Measurements from ENCODE around the gene HIRIP3.

Gene HIRIP3

GRCh38 chr16:29951625-29952365, 43.6 kb downstream of the HIRIP3 start:
- DNase-seq, result no peak

DNA sequence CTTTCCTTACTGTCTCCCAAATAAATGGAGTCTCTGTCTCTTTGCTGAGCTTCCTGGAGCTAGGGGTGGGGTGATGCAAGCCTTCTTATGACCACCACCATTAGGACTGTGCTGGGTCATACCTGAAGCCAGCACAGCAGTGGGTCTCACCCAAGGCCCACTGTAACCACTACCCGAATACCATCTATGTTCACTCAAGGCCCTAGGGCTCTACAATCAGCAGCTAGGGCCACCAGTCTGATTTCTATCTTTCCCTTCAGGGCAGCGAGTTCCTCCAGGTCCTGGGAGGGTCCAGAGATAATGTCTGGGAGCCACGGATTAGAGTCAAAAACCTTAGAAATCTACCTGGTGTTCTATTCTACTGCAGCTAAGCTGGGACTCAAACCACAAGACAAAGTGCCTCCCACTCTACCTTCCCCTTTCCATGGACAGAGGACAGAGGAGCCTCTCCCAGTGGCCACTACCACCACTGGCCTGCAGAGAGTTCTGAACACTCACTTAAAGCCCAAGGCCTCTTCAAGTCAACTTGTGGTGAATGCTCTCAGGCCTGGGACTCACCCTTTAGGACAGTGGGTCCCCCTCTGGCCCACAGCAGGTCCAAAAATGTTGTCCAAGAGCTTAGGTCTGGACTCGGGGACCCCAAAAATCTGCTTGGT, 44.5 kb downstream of the HIRIP3 start:
- DNase-seq, result no peak

- DNase-seq, result no peak
Measured at GRCh38 chr16:29947897-29948296, 47.5 kb downstream of the HIRIP3 start.

- peak; percentile 43 for DNase-seq
Measured at GRCh38 chr16:29943846-29944799, 51.3 kb downstream of the HIRIP3 start.

All from NCI-H345 (cell line).